ENCODE results near the gene EFCAB13. TPM values are rescaled to one million over a fixed set of nuclear protein-coding genes. Genes with fewer than 3 reads are reported as not detected.

Gene EFCAB13
- total RNA-seq, 2 donors from 2014 or later = 2.8 to 10.1 TPM

- TF ChIP-seq, protein P1, sequence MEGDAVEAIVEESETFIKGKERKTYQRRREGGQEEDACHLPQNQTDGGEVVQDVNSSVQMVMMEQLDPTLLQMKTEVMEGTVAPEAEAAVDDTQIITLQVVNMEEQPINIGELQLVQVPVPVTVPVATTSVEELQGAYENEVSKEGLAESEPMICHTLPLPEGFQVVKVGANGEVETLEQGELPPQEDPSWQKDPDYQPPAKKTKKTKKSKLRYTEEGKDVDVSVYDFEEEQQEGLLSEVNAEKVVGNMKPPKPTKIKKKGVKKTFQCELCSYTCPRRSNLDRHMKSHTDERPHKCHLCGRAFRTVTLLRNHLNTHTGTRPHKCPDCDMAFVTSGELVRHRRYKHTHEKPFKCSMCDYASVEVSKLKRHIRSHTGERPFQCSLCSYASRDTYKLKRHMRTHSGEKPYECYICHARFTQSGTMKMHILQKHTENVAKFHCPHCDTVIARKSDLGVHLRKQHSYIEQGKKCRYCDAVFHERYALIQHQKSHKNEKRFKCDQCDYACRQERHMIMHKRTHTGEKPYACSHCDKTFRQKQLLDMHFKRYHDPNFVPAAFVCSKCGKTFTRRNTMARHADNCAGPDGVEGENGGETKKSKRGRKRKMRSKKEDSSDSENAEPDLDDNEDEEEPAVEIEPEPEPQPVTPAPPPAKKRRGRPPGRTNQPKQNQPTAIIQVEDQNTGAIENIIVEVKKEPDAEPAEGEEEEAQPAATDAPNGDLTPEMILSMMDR (IDR thresholded peaks at IDR 0.05) = no peak
- Histone ChIP-seq H3K36me3 (no peaks in the 10 kb centered on the region), H3K27ac (no peak overlapping the region), H3K27me3 (no peaks in the 10 kb centered on the region), H3K4me3 (no peak overlapping the region), H3K9me3 (peaks cover 0 to 7% of the 10 kb centered on the region in 2 donors), H3K4me1 (no peaks in the 10 kb centered on the region)
- DNase-seq (ENCODE audit: low spot score) = no peak
These were observed 2.8 kb upstream of the EFCAB13 start for GRCh38 chr17:47320879-47321502.

GRCh38 chr17:47324224-47325020 lies 667 bp downstream of the EFCAB13 start:
- peak; percentile 70 for DNase-seq (ENCODE audit: low spot score)
- no peaks in the 10 kb centered on the region for H3K27me3 ChIP-seq
- TF ChIP-seq, protein P1 (IDR thresholded peaks at IDR 0.05) = no peak
- peak overlapping the region; percentile 85 to 89 for H3K27ac ChIP-seq
- peaks cover 0 to 7% of the 10 kb centered on the region in 2 donors for H3K9me3 ChIP-seq
- no peaks in the 10 kb centered on the region for H3K36me3 ChIP-seq
- peak overlapping the region; percentile 48 to 69 for H3K4me3 ChIP-seq
- H3K4me1 ChIP-seq = no peaks in the 10 kb centered on the region

GRCh38 chr17:47325176-47325575 lies 1.4 kb downstream of the EFCAB13 start:
- Histone ChIP-seq H3K27me3 (no peaks in the 10 kb centered on the region), H3K4me3 (no peak overlapping the region), H3K36me3 (no peaks in the 10 kb centered on the region), H3K27ac (no peak overlapping the region), H3K9me3 (peaks cover 0 to 7% of the 10 kb centered on the region in 2 donors), H3K4me1 (no peaks in the 10 kb centered on the region)
- no peak for DNase-seq (ENCODE audit: low spot score)
- TF ChIP-seq, protein P1 (IDR thresholded peaks at IDR 0.05) = no peak

DNA sequence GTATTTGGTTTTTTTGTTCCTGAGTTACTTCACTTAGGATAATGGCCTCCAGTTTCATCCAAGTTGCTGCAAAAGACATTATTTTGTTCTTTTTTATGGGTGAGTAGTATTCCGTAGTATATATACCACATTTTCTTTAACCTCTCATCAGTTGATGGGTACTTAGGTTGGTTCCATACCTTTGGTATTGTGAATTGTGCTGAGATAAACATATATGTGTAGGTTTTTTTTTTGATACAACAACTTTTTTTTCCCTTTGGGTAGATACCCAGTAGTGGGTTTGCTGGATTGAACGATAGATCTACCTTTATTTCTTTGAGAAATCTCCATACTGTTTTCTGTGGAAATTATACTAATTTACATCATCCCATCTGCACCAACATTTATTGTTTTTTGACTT lies 6.8 kb downstream of the EFCAB13 start:
- TF ChIP-seq, protein P1 (IDR thresholded peaks at IDR 0.05) = no peak
- no peak for DNase-seq (ENCODE audit: low spot score)

GRCh38 chr17:47332287-47332686 lies 8.5 kb downstream of the EFCAB13 start:
- Histone ChIP-seq H3K36me3 (no peaks in the 10 kb centered on the region), H3K27me3 (no peaks in the 10 kb centered on the region), H3K9me3 (no peaks in the 10 kb centered on the region), H3K27ac (no peak overlapping the region), H3K4me1 (no peaks in the 10 kb centered on the region), H3K4me3 (no peak overlapping the region)
- TF ChIP-seq, protein P1 (IDR thresholded peaks at IDR 0.05) = no peak
- no peak for DNase-seq (ENCODE audit: low spot score)

More for the DNA sequence above, 6.8 kb downstream of the EFCAB13 start:
- Histone ChIP-seq H3K36me3 (no peaks in the 10 kb centered on the region), H3K9me3 (no peaks in the 10 kb centered on the region), H3K4me1 (no peaks in the 10 kb centered on the region), H3K4me3 (no peak overlapping the region), H3K27me3 (no peaks in the 10 kb centered on the region), H3K27ac (no peak overlapping the region)

All from right atrium auricular region (tissue), 2 donors.